NCI-H1048 (cell line): Measurements from ENCODE around the gene GRAMD2B.

Experiments
- DNase-seq: peaks from one replicate; lab custom pipeline; 2025; lab: John Stamatoyannopoulos, UW

GRAMD2B gene

DNA sequence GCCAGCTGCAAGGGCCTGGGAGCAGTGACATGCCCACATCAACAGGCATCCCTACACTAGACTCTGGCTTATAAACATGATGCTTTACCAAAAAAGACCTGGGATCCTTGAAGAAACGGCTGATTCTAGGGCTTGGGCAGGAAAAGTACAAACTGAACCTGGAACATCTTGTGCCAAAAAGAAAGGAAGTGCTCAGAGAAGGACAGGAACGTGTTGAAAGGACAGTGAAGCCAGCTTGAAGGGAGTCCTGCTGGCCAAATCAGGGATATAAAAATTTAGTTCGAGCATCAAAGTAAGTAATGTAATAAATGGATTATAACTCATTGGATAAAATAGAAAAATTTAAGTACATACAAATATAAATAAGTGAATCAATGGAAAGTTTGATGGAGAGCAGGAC is 113.7 kb downstream of the GRAMD2B start:
- DNase-seq, result no peak

GRCh38 chr5:126538579-126538978 is 115.4 kb downstream of the GRAMD2B start:
- no peak for DNase-seq

DNA sequence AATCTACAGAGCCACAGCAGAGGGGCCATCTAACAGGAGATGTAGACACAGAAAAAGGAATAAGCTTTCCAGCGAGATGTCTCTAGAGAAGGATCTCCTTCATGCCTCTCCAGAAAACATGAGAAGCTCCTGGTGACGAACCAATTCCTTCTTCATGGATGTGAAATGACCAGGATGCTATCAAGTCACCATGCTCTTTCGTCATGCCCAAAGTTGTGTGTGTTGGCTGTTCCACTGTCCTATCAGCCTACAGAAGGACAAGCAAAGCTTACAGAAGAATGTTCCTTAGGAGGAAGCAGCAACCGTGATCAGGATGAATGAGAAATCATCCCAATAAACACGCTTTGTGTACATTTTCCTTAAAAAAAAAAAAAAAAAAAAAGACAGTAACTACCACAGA is 117.4 kb downstream of the GRAMD2B start:
- DNase-seq, result no peak

DNA sequence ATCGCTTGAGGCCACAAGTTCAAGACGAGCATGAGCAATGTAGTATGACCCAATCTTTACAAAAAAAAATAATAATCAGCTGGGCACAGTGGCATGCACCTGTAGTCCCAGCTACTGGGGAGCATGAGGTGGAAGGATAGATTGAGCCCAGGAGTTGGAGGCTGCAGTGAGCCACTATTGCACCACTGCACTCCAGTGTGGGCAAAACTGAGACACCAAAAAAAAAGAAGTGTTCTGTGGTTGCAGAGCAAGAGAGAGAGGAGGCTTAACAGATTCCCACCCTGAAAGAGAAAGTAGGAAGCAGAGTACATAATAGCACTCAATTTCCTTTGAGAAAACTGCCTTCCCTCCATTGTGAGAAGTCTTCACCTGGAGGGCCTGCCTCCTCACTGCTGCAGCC is 119.2 kb downstream of the GRAMD2B start:
- no peak for DNase-seq

GRCh38 chr5:126543009-126543408 is 119.8 kb downstream of the GRAMD2B start:
- DNase-seq, result no peak

DNA sequence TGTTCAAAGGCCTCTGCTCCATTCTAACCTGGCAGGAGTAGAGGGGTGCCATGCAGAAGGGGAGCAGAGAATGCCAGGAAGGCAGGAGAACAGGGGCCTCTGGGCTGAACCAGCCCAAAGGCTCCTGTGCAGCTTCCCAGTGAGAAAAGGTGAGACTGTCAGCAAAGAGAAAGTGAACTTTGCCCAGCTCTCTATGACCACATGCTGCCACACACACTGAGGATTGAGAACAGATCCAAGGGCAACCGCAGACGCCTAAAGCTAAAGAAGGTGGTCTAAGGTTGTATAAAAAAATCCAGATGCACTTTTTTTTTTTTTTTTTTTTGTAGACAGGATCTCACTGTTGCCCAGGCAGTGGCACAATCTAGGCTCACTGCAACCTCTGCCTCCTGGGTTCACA is 120.5 kb downstream of the GRAMD2B start:
- DNase-seq, result no peak
